GM19328 (cell line): ENCODE measurements around the gene DUSP11.
"Not testable (repeated sequence)": the region's sequence is repeated elsewhere in the genome, so short reads cannot be mapped to it uniquely, and the experiment has no call there.

Experiments used
- ATAC-seq: cut with Tn5 transposase; IDR thresholded peaks from one replicate; pipeline ENCODE4 v1.9.1; 2021; ENCODE audit warnings: mild to moderate bottlenecking, moderate library complexity; ENCODE audit not compliant: unreplicated experiment

DUSP11 gene

DNA sequence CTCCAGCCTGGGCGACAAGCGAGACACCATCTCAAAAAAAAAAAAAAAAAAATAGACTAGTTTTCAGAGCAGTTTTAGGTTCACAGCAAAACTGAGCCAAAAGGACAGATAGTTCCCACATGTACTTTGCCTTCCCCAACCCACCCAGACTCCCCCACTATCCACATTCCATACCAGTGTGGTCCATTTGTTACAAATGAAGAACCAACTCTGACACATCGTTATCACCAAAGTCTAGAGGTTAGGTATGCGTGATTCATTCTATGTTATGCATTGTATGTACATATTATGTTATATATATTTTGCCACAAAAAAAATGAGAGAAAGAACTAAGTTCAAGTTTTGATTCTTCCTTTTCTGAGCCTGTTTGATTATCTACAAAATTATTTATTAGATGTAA lies 3.5 kb downstream of the DUSP11 start:
- ATAC-seq, result no peak

DNA sequence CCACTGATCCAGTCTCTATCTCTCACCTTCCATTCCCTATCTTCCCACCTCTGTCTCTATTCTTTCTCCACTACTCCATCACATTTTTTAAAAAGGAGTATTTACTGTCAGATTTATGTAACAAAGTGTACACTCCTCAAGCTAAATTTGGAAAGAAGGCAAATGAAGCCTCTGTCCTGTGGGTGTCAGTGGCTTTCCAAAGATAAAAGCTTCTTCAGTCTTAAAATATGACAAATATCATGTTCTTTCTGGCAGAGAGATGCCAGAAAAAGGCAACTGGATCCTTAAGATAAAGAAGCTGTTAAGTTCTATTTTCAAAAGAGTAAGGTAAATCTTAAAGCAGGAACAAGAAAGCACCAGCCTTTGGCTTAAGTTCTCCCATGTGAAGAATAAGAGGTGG lies 7.1 kb downstream of the DUSP11 start:
- ATAC-seq, result no peak

DNA sequence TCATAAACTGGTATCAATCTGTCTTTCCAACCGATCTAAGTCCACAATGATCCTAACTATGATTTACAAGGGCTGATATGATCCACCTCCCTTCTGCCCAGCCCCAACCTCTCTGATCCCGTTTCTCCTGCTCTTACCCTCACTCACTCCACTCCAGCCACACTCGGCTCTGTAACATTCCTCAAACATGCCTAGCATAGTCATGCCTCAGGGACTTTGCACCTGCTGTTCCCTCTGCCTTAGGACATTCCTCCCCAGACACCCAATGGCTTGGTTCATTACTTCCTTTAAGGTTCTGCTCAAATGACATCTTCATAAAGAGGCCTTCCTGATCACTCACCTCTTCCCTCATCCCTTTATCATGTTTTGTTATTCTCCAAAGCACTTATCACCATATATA lies 9.2 kb downstream of the DUSP11 start:
- no peak for ATAC-seq

DNA sequence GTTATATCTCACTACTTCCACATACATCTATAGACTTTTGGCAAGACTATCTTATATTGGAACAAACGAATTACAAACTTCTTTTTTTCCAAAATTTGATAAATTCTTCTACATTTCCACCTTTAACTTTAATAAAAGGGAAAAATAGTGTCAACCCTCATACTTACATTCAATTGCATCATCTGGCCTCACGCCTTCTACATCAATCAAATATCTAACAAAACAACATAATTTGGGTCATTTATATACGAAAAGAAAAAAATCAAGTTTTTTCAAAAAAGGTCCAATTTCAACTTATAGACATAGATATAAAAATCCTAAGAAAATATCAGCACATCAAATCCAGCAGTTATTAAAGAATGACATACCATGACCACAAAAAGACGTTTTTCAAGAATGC lies 12.9 kb downstream of the DUSP11 start:
- no peak for ATAC-seq

DNA sequence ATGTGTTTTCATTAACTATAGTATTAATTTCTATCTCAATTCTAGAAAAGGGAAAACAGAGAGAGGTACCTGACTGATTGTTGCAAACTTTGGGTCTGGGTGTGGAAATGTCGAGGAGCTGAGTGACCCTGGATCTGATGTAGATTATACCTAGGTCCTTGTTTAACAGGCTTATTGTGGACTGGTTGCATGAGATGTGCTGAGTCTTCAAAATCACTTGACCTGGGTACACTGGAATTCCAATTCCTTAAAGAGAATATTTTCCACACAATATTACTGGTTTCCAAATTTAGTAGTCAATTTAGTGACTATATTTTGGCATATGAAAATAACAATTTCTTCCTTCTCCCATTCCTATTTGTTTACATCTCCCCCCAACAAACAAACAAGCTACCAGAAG lies 13.6 kb downstream of the DUSP11 start:
- no peak for ATAC-seq

DNA sequence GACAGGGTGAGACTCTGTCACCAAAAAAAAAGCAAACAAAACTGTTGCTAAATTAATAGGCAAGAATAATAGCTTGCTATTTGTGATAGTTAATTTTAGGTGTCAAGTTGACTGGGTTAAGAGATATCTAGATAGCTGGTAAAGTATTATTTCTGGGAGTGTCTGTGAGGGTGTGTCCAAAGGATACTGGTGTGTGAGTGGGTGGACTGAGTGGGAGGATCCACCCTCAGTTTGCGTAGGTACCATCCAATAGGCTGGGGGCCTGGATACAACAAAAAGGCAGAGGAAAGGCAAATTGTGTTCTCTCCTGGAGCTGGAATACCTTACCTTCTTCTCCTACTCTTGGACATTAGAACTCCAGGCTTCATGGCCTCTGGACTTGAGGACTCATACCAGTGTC lies 15.0 kb downstream of the DUSP11 start:
- ATAC-seq, result no peak

DNA sequence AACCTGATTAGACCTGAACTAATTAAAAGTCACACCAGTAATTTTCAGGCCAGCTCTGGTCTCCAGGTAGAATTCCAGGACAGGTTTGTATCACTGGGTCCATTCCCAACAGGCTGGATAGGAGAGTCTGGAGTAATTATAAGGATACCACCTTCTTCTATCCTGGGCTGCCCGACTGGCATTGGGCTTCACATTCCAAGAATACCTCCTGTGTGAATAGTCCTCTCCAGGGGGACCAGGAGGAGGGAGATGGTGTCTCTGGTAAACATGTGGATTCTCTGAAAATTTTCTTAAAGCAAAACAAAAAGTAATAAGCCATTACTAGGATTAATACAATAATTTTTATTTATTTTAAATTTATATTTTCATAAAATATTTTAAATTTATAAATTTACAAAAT lies 17.3 kb downstream of the DUSP11 start:
- ATAC-seq, result no peak

DNA sequence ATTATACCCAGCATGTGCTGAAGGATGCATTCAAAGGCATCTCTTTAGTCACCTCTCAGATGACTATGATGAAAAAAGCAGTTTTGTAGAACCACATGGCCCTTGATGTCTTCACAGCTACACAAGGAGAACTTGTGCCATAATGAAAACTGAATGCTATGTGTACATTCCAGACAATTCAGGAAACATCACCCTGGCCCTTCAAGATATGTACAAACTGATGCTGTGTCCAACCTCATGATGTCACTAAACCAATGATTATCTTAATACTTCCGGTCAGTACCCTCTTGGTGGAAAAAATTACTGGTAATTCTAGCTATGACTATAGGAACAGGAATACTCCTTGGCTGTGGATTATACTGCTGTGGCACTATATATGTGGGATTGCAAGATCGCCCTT lies 20.0 kb downstream of the DUSP11 start:
- ATAC-seq, result no peak

DNA sequence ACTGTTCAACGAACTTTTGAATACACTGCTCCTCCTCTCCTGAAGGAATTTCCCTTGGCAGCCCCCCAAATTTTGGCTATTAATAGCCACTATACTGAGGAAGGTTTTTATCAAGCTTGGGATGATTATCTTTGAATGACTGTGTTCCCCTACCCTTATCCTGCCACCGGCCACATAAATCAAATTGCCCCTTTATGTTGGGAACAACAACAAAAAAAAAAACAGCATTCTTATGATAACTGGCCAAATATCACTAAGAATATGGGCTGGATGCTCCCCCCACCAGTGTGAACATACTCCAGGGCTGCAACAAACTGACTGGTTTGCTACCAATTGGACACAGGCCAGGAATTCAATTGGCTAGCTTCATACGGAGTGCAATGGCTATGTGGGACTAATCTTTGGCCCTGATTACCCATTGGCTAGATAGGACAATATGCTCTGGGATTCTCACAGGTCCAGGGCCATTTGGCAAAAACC lies 20.6 kb downstream of the DUSP11 start:
- no peak for ATAC-seq

DNA sequence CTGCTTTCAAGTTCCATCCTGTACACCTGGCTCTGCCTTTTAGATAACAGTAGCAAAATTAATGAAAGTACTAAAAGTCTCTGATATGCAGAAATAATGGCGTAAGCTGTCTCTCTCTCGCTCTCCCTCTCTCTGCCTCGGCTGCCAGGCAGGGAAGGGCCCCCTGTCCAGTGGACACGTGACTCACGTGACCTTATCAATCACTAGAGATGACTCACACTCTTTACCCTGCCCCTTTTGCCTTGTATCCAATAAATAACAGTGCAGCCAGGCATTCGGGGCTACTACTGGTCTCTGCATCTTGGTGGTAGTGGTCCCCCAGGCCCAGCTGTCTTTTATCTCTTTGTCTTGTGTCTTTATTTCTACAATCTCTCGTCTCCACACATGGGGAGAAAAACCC lies 25.6 kb downstream of the DUSP11 start:
- ATAC-seq, result not testable (repeated sequence)

DNA sequence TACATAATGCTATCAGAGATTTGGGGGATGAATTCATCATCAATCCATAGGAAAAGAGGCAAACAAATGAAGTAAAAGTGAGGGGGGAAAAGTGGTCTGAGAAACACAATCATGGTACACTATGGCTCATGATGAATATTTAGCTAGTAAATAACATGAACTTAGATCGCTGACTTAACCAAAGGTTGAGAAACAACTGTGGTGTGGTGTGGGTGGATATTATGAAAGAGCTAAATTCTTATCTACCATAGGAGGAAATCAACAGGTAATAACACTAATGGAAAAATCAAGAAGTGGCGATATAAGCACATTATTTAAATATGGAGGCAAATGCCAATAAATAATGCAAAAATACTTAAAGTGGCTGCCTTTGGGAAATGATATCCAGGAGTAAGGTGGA lies 30.6 kb downstream of the DUSP11 start:
- no peak for ATAC-seq

DNA sequence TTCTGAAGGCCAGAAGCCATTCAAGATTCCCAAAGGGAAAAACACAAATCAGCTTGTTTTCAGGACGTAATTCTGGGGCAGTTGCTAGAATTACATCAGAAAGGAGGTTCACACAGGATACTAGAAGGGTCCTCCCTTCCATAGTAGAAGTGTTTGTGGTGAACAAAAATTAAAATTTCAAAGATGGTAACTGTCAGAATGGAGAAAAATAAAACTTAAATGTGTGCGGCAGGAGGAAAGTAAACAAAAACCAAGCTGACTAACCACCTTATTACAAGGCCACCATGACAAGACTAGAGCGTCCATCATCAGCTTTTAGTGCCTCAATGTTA lies 33.1 kb downstream of the DUSP11 start:
- ATAC-seq, result no peak

DNA sequence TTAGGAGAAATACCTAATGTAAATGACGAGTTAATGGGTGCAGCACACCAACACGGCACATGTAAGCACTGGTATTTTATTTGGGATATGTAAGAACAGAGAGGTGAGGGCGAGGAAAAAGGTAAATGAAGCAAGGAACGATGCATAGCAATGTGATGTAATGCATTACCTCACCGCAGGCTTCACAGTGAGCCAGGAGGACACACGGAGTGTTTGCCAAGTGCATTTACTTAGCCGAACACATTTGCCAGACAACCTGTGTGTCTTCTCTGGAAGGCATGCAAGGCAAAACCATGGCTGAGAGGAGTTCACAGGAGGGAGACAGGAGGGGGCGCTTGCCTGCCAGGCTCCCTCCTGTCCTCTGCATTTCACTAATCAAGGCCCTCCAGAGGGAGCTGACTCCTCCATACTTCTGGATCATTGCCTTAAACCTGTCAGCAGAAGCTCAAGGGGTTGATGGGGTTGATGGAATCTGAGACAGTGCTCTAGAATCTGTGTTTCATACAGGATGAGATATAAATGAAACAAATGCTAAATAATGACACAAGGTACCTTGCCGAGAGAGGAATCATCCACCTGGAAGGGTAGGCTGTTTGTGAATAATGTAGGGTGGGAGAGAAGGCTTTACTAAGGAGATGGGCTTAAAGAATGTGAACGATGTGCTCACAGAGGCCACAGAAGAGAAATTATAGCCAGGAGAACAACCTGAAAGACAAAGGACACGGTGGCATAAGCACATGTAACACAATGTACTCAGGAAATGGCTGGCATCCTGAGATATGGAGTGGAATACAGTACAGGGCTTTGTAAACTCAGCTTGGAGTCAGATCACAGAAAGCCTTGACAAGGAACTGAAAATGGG lies 33.7 kb downstream of the DUSP11 start:
- ATAC-seq, result no peak

DNA sequence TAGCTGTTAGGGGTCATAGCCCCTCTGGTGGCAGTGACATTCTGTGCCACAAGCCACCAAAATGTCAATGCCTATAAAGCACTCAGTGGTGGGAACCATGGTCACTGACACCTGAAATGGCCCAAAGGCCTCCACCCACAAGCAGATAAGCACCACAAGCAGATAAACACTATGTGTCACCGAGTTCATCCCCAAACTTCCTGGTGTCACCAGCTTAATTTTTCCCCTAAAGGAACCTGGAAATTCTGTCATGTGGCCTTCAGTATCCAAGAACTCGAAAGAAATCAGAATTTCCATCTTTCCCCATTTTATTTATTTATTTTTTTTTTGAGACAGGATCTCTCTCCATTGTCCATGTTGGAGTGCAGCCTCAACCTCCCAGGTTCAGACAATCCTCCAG lies 39.1 kb downstream of the DUSP11 start:
- ATAC-seq, result no peak

DNA sequence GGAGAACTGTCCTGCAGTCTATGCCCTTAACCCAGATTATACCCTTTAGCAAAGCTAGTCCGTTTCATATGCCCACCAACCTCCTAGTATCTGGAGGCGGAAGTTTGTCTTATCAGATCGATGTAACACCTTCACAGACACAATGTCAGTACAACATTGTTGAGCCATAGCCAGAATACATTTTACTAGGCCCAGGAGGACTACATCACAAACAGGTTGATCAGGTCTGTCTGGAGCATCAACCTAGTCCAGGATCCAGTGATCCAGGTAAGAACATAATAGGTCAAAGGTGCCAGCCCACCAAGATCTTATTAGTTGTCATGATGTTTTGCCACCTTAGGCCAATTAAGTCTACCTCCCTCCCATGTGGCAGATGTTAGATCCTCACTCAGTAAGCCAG lies 40.8 kb downstream of the DUSP11 start:
- ATAC-seq, result no peak

DNA sequence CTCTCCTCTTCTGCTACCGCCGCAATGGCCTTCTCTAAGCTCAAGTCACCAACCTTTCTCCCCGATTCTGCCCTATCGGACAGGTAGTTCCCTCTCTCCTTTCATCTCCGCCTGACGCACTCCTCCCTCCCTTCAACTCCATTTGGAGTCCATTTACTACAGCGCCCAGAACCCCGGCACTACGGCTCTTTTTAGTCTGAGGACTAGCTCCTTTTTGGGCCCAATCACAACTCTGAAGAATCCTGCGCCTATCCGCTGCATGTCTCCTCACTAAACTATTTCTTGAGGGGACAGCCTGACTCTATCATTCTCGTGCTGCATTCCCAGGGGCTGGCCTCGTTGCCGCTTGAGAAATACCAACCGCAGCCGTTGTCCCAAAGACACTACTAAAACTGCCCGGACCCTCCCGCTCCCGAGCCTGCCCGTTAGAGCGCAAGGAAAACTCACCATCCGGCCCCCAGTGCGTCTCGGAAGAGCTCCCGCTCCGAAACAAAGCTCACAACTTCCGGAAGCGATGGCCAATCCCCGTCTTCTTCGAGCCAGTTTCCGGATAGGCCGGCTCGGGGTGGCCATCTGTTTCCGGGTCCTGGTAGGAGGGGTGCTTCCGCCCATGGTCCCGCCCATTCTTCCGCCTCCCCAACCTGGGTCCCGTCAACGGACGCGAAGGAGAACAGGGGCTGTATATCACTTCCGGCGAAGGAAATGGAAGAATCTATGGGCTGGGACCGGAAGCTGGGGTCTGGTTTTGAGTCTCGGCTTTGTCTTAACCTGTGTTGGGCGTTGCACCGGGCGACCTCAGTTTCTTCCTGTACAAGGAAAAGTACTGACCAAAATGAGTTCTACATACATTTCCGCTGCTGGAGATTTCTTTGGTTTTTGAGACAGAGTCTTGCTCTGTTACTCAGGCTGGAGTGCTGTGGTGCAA lies 42.8 kb downstream of the DUSP11 start, which contains the start of gene TPRKB:
Gene TPRKB, minus strand, starts transcription at position 491 of the 925 bp plus-strand sequence. CDS start 2,776 bp downstream, outside the sequence.
- ATAC-seq, result peak; percentile 93

DNA sequence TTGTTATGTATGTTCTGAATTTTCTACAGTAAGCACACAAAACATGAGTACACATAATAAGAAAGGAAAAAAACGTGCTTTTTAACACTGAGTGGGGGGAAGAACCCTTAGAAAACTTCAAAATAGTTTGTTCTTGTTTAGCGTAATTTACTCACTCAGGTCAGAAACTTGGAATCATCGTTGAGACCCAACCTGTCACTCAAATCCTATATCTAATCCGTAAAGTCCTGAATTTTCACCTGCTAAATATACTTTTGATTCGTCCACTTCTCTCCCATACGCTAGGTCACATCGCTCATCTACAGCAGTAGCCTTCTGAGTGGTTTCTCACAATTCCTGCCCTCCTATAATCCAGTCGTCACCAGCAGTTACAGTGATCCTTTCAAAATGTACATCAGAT lies 43.5 kb downstream of the DUSP11 start:
- ATAC-seq, result no peak

DNA sequence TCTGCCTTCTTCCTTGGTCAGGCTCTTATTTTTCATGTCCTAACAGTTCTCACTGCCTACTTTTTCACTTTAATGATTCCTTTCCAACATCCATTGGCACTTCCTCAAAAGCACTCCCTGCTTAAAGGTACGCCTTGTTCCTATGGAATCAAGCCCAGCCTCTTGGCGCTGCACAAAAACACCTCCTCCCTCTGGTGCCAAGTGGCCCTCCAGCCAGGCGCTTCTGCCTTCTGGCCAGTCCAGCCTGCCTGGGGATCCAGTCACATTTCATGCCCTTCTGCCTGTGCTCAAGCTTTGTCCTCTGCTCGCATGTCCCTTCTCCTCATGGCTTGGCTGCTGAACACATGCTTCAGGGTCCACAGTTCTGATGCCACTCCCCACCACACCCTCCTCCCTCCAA lies 49.1 kb downstream of the DUSP11 start:
- ATAC-seq, result no peak

DNA sequence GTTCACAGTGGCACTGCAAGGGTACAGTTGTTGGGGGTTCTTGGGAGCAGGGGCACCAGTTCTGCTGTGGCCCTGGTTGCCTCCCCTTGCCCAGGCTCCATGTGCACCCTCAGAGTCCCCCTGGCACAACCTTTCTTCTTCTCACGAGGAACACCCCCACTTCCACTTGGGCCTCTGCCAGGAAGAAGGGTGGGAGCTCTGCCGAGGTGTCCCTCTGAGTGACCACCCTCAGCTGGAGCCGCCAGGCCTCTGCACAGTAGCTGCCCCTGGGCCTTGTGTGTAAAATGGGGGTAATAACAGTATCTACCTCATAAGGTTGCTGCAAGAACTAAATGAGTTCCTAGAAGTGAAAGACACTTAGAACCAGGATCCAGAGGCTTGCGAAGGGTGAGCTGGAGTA lies 51.2 kb downstream of the DUSP11 start:
- ATAC-seq, result no peak

DNA sequence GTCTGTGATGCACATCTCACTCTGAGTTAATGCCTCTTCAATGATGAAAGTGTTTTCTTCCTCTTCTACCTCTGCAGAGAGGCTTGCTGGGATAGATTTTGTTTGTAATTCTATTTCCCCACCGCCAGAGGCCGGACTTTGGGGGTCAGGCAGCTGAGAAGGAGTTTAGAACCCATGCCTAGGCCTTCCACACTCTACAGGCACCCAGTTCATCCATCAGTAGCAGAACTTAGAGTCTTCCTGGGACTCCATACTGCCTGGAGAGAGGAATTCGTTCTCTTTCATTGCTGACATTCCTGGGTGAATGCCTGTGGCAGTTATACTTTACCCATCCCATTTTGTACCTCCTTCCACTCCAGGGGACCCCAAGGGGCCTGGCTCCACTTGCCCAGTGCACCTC lies 51.9 kb downstream of the DUSP11 start:
- no peak for ATAC-seq

DNA sequence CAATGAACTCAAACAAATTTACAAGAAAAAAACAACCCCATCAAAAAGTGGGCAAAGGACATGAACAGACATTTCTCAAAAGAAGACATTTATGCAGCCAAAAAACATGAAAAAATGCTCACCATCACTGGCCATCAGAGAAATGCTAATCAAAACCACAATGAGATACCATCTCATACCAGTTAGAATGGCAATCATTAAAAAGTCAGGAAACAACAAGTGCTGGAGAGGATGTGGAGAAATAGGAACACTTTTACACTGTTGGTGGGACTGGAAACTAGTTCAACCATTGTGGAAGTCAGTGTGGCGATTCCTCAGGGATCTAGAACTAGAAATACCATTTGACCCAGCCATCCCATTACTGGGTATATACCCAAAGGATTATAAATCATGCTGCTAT lies 53.2 kb downstream of the DUSP11 start:
- ATAC-seq, result not testable (repeated sequence)
